Stimulated activated naive B cell treated with anti-CD40 and anti-IgM and Interleukin-4, amounts not matched to agents 10 μg/mL and 1 μg/mL and 100 μg/mL, for 72 hours (primary cell): ENCODE data around the gene CD46.

Experiments used
- ATAC-seq, 2 donors: fragments of 150-1000 bp; cut with Tn5 transposase; replicated peaks; 2 replicates each; pipeline ENCODE4 v1.10.0; 2021; ENCODE audit warnings: moderate library complexity in 1 of 2
- DNase-seq: peaks from one replicate; pipeline ENCODE4 v3.0.0; 2021
- H3K27ac Mint-ChIP-seq: one replicate; pipeline ENCODE4 v1.8.0; 2022; ENCODE audit warnings: mild to moderate bottlenecking, mixed read lengths
- H3K27me3 Mint-ChIP-seq, 2 donors: one replicate each; pipeline ENCODE4 v1.8.0; 2022; ENCODE audit warnings: mixed read lengths in 2 of 2
- H3K36me3 Mint-ChIP-seq, 2 donors: one replicate each; pipeline ENCODE4 v1.8.0; 2022; ENCODE audit warnings: mixed read lengths in 2 of 2, mild to moderate bottlenecking in 1 of 2
- H3K4me1 Mint-ChIP-seq, 2 donors: one replicate each; pipeline ENCODE4 v1.8.0; 2022; ENCODE audit warnings: mixed read lengths in 2 of 2, mild to moderate bottlenecking in 1 of 2
- H3K4me3 Mint-ChIP-seq, 2 donors: one replicate each; pipeline ENCODE4 v1.8.0; 2022; ENCODE audit warnings: mild to moderate bottlenecking in 2 of 2, mixed read lengths in 2 of 2, moderate library complexity in 1 of 2
- H3K9me3 Mint-ChIP-seq, 2 donors: one replicate each; pipeline ENCODE4 v1.8.0; 2022; ENCODE audit warnings: mixed read lengths in 2 of 2, mild to moderate bottlenecking in 1 of 2

CD46 gene

DNA sequence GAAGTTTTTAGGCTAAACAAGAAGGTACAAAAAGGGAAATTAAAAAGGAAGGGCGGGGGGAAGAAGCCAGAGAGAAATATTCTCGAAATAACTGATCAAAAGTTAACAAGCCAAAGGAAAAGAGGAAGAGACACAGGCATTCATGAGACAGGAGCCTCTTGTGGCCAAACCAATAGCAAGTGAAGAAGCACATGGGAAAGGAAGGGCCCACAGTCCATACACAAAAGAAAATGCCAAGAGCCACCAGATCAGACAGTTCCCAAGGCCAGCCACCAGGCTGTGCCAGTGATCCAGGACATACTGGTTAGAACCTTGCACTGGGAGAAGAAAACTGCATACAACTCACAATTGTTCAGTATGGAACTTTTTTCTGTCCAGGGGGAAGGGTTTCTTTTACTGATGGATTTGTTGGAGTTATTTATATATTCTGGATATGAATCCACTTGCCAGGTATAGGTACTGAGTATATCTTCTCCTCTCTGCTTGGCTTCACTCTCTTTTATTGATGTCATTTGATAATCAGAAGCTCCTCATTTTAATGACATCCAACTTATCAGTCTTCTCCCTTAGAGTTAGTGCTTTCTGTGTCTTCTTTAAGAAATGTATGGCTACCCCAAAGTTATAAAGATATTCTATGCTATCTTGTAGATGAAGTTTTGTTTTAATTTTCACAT lies 76.8 kb downstream of the CD46 start:
- H3K27ac Mint-ChIP-seq, result peak overlapping the region; percentile 52
- no peaks in the 10 kb centered on the region for H3K27me3 Mint-ChIP-seq
- peak; percentile 59 for DNase-seq
- H3K36me3 Mint-ChIP-seq, result peaks cover 9 to 13% of the 10 kb centered on the region in 2 donors
- H3K4me1 Mint-ChIP-seq, result peaks cover 72 to 98% of the 10 kb centered on the region in 2 donors
- ATAC-seq, result peak; percentile 21 to 27
- no peaks in the 10 kb centered on the region for H3K9me3 Mint-ChIP-seq
- H3K4me3 Mint-ChIP-seq, result peak overlapping the region in 1 of 2 donors; percentile 14

- peaks cover 71 to 98% of the 10 kb centered on the region in 2 donors for H3K4me1 Mint-ChIP-seq
- ATAC-seq (no peak), DNase-seq (no peak)
- H3K27ac Mint-ChIP-seq, result no peak overlapping the region
- H3K36me3 Mint-ChIP-seq, result peaks cover 6 to 13% of the 10 kb centered on the region in 2 donors
- H3K4me3 Mint-ChIP-seq, result no peak overlapping the region
- no peaks in the 10 kb centered on the region for H3K9me3 Mint-ChIP-seq
- no peaks in the 10 kb centered on the region for H3K27me3 Mint-ChIP-seq
Observed at GRCh38 chr1:207829576-207829975, 77.7 kb downstream of the CD46 start.

DNA sequence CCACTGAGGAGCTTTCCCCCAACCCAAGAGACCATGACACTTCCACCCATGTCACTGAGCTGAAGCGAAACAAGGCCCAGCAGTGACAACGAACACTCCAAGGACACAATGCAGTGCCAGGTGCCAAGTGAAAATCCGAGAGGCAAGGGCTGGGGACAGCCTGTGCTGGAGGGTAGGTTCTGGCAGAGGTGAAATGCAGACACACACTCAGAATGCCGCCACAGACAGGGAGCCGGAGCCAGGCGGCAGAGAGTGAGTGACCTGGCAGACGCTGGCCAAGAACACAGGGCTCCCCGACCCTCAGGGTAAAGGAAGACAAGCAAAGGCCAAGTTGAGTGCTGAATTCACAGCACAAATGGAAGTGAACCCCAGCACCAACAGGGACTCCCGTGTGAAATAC lies 78.9 kb downstream of the CD46 start:
- no peak for ATAC-seq
- peaks cover 10 to 16% of the 10 kb centered on the region in 2 donors for H3K36me3 Mint-ChIP-seq
- H3K27me3 Mint-ChIP-seq, result no peaks in the 10 kb centered on the region
- H3K9me3 Mint-ChIP-seq, result no peaks in the 10 kb centered on the region
- peak overlapping the region; percentile 93 for H3K27ac Mint-ChIP-seq
- peaks cover 72 to 97% of the 10 kb centered on the region in 2 donors for H3K4me1 Mint-ChIP-seq
- DNase-seq, result no peak
- H3K4me3 Mint-ChIP-seq, result peak overlapping the region in 1 of 2 donors; percentile 49

- Mint-ChIP-seq H3K27me3 (no peaks in the 10 kb centered on the region), H3K4me3 (peak overlapping the region; percentile 78 to 85), H3K27ac (peak overlapping the region; percentile 93), H3K9me3 (no peaks in the 10 kb centered on the region), H3K36me3 (peaks cover 10 to 21% of the 10 kb centered on the region in 2 donors), H3K4me1 (peaks cover 64 to 91% of the 10 kb centered on the region in 2 donors)
- DNase-seq, result peak; percentile 68
- peak; percentile 88 to 89 for ATAC-seq
Observed at GRCh38 chr1:207831517-207832327, 79.9 kb downstream of the CD46 start.

DNA sequence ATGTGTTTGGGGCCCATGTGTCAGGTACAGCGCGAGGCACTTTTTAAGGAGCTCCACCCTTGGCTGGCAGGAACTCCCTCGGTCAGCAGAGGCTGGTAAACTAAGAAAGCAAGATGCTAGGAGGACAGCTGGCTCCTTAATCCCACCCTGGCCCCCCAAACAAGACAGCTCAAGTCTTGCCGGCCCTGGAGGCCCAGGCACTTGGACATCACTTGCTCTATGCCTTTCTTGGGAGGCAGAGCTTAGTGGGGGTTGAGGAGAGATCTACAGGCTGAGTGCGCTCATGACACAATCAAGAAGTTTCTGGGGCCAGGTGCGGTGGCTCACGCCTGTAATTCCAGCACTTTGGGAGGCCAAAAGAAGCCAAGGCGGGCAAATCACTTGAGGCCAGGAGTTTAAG lies 80.9 kb downstream of the CD46 start:
- Mint-ChIP-seq H3K27me3 (no peaks in the 10 kb centered on the region), H3K9me3 (no peaks in the 10 kb centered on the region), H3K36me3 (peaks cover 13 to 24% of the 10 kb centered on the region in 2 donors), H3K4me3 (peak overlapping the region; percentile 78 to 85), H3K27ac (peak overlapping the region; percentile 93), H3K4me1 (peaks cover 62 to 86% of the 10 kb centered on the region in 2 donors)
- ATAC-seq (no peak), DNase-seq (no peak)

GRCh38 chr1:207833381-207833780 lies 81.5 kb downstream of the CD46 start:
- H3K4me1 Mint-ChIP-seq, result peaks cover 62 to 85% of the 10 kb centered on the region in 2 donors
- H3K27me3 Mint-ChIP-seq, result no peaks in the 10 kb centered on the region
- H3K9me3 Mint-ChIP-seq, result no peaks in the 10 kb centered on the region
- DNase-seq, result no peak
- H3K4me3 Mint-ChIP-seq, result no peak overlapping the region
- peak overlapping the region; percentile 93 for H3K27ac Mint-ChIP-seq
- ATAC-seq, result no peak
- H3K36me3 Mint-ChIP-seq, result peaks cover 16 to 30% of the 10 kb centered on the region in 2 donors

DNA sequence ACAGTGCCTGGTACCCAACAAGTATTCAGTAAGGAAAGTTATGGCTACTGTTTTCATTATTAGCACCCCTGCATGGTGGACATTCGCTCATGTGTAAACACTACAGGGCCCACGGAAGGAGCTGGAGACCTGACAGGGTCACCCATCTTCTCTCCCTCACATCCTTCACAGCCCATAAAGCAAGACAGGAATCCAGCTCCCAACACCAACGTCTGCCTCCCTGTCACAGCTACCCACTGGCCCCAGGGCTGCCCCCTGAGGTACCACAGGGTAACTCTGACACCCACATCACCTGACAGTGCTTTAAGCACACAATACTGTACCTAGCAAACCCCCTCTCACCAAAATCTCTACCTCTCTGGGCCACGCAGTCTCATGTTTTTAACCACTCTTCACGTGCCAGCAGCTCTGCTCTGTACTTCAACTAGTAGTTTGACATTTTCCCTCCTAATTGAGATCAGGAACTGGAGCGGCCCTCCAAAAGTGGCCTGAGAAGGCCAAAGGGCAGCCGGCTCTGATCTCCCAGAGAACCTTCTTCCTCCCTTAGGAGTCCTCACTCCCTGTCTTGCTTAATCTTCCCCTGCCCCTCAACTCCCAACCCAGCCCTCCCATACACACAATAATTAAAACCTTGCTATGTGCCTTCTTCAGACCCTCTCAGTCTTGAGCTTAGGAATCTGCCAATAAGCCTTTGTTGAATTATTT lies 82.3 kb downstream of the CD46 start:
- H3K27ac Mint-ChIP-seq, result peak overlapping the region; percentile 68

GRCh38 chr1:207835958-207836357 lies 84.1 kb downstream of the CD46 start:
- ATAC-seq, result no peak
- no peak overlapping the region for H3K27ac Mint-ChIP-seq

More for the DNA sequence above, 82.3 kb downstream of the CD46 start:
- peaks cover 21 to 36% of the 10 kb centered on the region in 2 donors for H3K36me3 Mint-ChIP-seq
- peaks cover 63 to 84% of the 10 kb centered on the region in 2 donors for H3K4me1 Mint-ChIP-seq
- H3K4me3 Mint-ChIP-seq, result peak overlapping the region in 1 of 2 donors; percentile 47
- ATAC-seq (no peak), DNase-seq (no peak)
- no peaks in the 10 kb centered on the region for H3K27me3 Mint-ChIP-seq
- H3K9me3 Mint-ChIP-seq, result peaks cover 3 to 4% of the 10 kb centered on the region in 2 donors

DNA sequence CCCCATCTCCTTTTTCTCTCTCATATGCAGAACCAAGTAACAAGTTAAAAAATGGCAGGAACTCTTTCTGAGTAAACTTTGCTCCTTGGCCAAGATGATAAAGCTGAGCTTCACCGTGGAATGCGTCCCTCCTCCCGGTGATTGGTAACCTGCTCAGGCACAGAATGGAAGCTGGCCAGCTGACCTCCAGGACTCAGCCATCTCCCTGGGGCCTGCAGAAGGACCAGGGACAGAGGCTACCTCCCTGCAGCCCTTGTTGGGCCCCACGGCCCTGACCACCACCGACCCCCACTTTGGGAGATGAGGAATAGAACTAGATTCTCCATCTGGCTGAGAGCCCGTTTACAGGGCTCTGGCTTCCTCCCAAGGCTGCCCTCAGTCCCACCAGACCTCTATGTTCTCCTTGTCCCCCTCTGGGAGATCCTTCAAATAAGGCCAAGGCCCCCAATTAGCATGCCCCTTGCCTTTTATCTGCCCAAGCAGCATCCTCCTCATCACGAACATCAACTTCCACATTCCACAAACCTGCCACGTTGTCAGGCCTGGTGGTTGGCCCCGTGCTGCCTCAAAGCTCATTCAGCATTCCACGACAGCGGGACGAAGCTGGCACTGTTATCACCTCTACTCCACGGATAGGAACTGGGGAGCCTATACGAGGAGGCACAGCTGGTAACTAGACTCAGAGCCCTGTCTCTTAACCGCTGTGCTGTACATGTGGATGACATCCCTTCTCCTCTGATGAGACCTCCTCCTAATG lies 84.9 kb downstream of the CD46 start:
- peaks cover 18 to 41% of the 10 kb centered on the region in 2 donors for H3K36me3 Mint-ChIP-seq
- H3K9me3 Mint-ChIP-seq, result peaks cover 3 to 4% of the 10 kb centered on the region in 2 donors
- no peaks in the 10 kb centered on the region for H3K27me3 Mint-ChIP-seq
- peaks cover 53 to 77% of the 10 kb centered on the region in 2 donors for H3K4me1 Mint-ChIP-seq
- peak overlapping the region; percentile 33 for H3K27ac Mint-ChIP-seq
- no peak for ATAC-seq
- no peak overlapping the region for H3K4me3 Mint-ChIP-seq
- no peak for DNase-seq

More at GRCh38 chr1:207835958-207836357, 84.1 kb downstream of the CD46 start:
- Mint-ChIP-seq H3K4me3 (no peak overlapping the region), H3K4me1 (peaks cover 57 to 81% of the 10 kb centered on the region in 2 donors), H3K9me3 (peaks cover 3 to 4% of the 10 kb centered on the region in 2 donors), H3K27me3 (no peaks in the 10 kb centered on the region), H3K36me3 (peaks cover 18 to 41% of the 10 kb centered on the region in 2 donors)
- DNase-seq, result no peak

DNA sequence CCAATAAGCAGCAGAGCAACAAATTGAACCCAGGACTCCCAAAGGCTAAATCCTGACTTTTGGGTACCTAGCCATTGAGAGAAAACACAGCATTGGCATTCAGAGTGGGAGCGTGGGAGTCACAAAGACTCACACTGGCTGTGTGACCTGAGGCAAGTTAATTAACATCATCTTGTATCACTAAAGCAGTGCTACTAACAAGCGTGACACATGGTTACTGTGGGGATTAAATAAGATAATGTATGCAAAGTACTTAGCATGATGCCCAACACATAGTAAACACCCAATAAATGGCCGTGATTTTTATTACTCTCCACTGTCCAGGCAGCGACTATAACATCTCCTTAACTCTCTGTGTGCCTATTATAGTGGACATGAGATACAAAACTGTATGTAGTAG lies 85.8 kb downstream of the CD46 start:
- Mint-ChIP-seq H3K9me3 (peaks cover 3 to 4% of the 10 kb centered on the region in 2 donors), H3K27me3 (no peaks in the 10 kb centered on the region), H3K27ac (no peak overlapping the region), H3K4me3 (no peak overlapping the region), H3K36me3 (peaks cover 18 to 41% of the 10 kb centered on the region in 2 donors), H3K4me1 (peaks cover 44 to 76% of the 10 kb centered on the region in 2 donors)
- no peak for ATAC-seq
- DNase-seq, result no peak

- Mint-ChIP-seq H3K27me3 (no peaks in the 10 kb centered on the region), H3K4me3 (no peak overlapping the region), H3K27ac (peak overlapping the region; percentile 10), H3K36me3 (peaks cover 18 to 43% of the 10 kb centered on the region in 2 donors), H3K9me3 (peaks cover 3 to 4% of the 10 kb centered on the region in 2 donors), H3K4me1 (peaks cover 39 to 72% of the 10 kb centered on the region in 2 donors)
- DNase-seq (no peak), ATAC-seq (peak in 1 of 2 donors; percentile 10)
Observed at GRCh38 chr1:207838156-207839082, 86.6 kb downstream of the CD46 start.

DNA sequence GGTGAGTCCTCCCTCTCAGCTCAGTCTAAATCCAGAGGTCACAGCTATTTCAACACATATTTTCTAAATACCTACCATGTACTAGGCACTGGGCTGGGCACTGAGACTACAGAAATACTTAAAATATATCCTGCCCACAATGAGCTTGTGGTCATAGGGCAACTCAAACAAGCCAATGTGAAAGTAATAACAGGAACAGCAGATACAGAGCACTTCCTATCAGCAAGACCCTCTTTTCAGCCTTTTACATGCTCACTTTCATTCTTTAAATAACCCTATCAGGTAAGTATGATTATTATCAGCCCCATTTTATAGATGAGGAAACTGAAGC lies 87.2 kb downstream of the CD46 start:
- Mint-ChIP-seq H3K27ac (peak overlapping the region; percentile 10), H3K9me3 (peaks cover 3 to 4% of the 10 kb centered on the region in 2 donors), H3K36me3 (peaks cover 18 to 48% of the 10 kb centered on the region in 2 donors), H3K27me3 (no peaks in the 10 kb centered on the region), H3K4me1 (peaks cover 38 to 72% of the 10 kb centered on the region in 2 donors), H3K4me3 (no peak overlapping the region)
- DNase-seq, result no peak
- ATAC-seq, result peak; percentile 63 to 64

GRCh38 chr1:207840380-207840779 lies 88.5 kb downstream of the CD46 start:
- Mint-ChIP-seq H3K27me3 (no peaks in the 10 kb centered on the region), H3K9me3 (peaks cover 3 to 4% of the 10 kb centered on the region in 2 donors), H3K27ac (peak overlapping the region; percentile 53), H3K36me3 (peaks cover 22 to 47% of the 10 kb centered on the region in 2 donors), H3K4me1 (peaks cover 31 to 72% of the 10 kb centered on the region in 2 donors), H3K4me3 (no peak overlapping the region)
- ATAC-seq (no peak), DNase-seq (no peak)
